GM18861 (cell line): ENCODE data around the gene LCLAT1.
"Not testable (repeated sequence)": the region's sequence is repeated elsewhere in the genome, so short reads cannot be mapped to it uniquely, and the experiment has no call there.

Source experiments
- ATAC-seq: cut with Tn5 transposase; IDR thresholded peaks from one replicate; pipeline ENCODE4 v1.9.1; 2021; ENCODE audit not compliant: unreplicated experiment

LCLAT1 gene

GRCh38 chr2:30513649-30514048, 66.6 kb downstream of the LCLAT1 start:
- ATAC-seq = not testable (repeated sequence)

GRCh38 chr2:30514134-30514847, 67.2 kb downstream of the LCLAT1 start:
- no peak for ATAC-seq

GRCh38 chr2:30514848-30515435, 67.9 kb downstream of the LCLAT1 start:
- no peak for ATAC-seq

- ATAC-seq = no peak
Observed at GRCh38 chr2:30516166-30516565, 69.1 kb downstream of the LCLAT1 start.

GRCh38 chr2:30519796-30520195, 72.8 kb downstream of the LCLAT1 start:
- no peak for ATAC-seq

GRCh38 chr2:30522421-30522820, 75.4 kb downstream of the LCLAT1 start:
- no peak for ATAC-seq

GRCh38 chr2:30527411-30527810, 80.4 kb downstream of the LCLAT1 start:
- ATAC-seq = no peak

- no peak for ATAC-seq
Observed at GRCh38 chr2:30527859-30528258, 80.8 kb downstream of the LCLAT1 start.

- no peak for ATAC-seq
Observed at GRCh38 chr2:30530346-30530745, 83.3 kb downstream of the LCLAT1 start.

GRCh38 chr2:30541680-30542079, 94.6 kb downstream of the LCLAT1 start:
- ATAC-seq = no peak

- no peak for ATAC-seq
Observed at GRCh38 chr2:30545875-30546274, 98.8 kb downstream of the LCLAT1 start.

GRCh38 chr2:30548386-30548785, 101.3 kb downstream of the LCLAT1 start:
- no peak for ATAC-seq

GRCh38 chr2:30549096-30549495, 102.0 kb downstream of the LCLAT1 start:
- ATAC-seq = no peak

GRCh38 chr2:30559544-30560275, 112.7 kb downstream of the LCLAT1 start:
- no peak for ATAC-seq

- ATAC-seq = no peak
Observed at GRCh38 chr2:30561349-30561748, 114.3 kb downstream of the LCLAT1 start.

GRCh38 chr2:30565851-30566358, 118.9 kb downstream of the LCLAT1 start:
- ATAC-seq = no peak

GRCh38 chr2:30566631-30567030, 119.6 kb downstream of the LCLAT1 start:
- no peak for ATAC-seq

- no peak for ATAC-seq
Observed at GRCh38 chr2:30567317-30567716, 120.3 kb downstream of the LCLAT1 start.

GRCh38 chr2:30569946-30570345, 122.9 kb downstream of the LCLAT1 start:
- no peak for ATAC-seq

- no peak for ATAC-seq
Observed at GRCh38 chr2:30577151-30577550, 130.1 kb downstream of the LCLAT1 start.

GRCh38 chr2:30580391-30580790, 133.3 kb downstream of the LCLAT1 start:
- no peak for ATAC-seq

GRCh38 chr2:30582521-30582920, 135.5 kb downstream of the LCLAT1 start:
- ATAC-seq = no peak
